Activated CD4-positive, alpha-beta T cell treated with anti-CD3 and anti-CD28 coated beads, Interleukin-2, amount 50 U/mL, for 24 hours (primary cell): ENCODE data around the gene ARFGAP1.

Experiments used
- DNase-seq, 2 donors: peaks; one replicate each; pipeline ENCODE4 v3.0.0-alpha.2; 2020; ENCODE audit warnings: low read depth in 1 of 2, low spot score in 1 of 2

ARFGAP1 gene

GRCh38 chr20:63318391-63319163, 46.0 kb downstream of the ARFGAP1 start:
- no peak for DNase-seq

- DNase-seq = no peak
Observed at GRCh38 chr20:63319164-63320040, 46.8 kb downstream of the ARFGAP1 start.

DNA sequence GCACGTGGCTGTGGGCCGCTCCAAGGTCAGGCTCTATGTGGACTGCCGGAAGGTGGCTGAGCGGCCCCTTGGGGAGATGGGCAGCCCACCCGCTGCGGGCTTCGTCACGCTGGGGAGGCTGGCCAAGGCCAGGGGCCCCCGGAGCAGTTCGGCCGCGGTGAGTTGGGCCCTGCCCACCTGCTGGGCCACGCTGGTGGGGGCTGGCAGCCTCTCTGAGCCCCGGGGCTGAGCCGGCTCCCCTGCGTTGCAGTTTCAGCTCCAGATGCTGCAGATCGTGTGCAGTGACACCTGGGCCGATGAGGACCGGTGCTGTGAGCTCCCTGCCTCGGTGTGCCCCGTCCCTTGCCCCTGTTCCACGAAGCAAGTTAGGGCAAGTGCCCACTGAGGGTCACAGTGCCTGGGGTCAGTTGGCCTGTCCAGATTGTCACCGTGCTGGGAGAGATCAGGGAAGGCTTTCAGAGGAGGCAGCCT, 47.5 kb downstream of the ARFGAP1 start:
- DNase-seq = no peak

- no peak for DNase-seq
Observed at GRCh38 chr20:63320616-63321147, 48.1 kb downstream of the ARFGAP1 start.

- no peak for DNase-seq
Observed at GRCh38 chr20:63321148-63321831, 48.7 kb downstream of the ARFGAP1 start.

- no peak for DNase-seq
Observed at GRCh38 chr20:63322146-63322932, 49.7 kb downstream of the ARFGAP1 start.

DNA sequence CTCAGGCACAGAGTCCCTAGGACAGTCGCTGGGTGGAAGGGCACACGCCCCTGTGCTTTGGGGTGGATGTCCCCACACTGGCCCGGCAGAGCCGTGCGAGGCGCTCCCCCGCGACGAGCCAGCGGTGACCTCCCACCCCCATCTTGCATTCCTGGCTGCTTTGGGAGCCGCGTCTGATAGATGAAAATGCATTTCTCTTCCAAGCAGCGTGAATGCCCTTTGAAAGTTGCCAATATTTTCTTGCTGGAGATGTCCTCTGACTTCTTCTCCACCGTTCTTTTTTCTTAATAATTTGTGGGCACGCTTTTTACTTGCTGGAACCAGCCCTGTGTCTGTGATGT, 50.3 kb downstream of the ARFGAP1 start:
- DNase-seq = no peak

DNA sequence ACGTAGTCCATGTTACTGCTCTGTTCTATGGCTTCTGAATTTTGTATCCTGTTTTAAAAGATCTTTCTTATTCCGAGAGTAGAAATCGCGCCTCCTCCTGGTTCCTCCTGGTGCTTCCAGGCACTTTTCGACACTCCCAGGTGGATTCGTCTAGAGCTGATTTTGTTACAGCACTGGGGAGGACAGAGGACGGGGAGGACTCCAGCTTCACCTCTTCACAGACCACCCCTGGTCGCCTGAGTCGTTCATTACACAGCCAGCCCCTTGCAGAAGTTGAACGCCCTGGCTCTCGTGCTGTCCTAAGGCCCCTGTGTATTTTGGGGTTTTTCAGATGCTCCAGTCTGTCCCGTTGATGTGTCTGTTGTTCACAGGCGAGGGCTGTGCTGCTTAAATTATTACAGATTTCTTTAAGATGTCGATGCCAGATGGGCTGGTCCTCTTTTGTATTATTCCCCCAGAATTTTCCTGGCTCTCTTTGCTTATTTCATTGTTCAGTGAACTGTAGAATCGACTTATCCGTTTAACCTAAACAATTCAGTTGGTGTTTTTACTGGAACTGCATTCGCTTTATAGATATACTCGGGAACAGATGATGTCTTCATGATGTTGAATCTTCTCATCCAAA, 50.9 kb downstream of the ARFGAP1 start:
- DNase-seq = no peak

- no peak for DNase-seq
Observed at GRCh38 chr20:63325021-63325471, 52.4 kb downstream of the ARFGAP1 start.

GRCh38 chr20:63325554-63326313, 53.1 kb downstream of the ARFGAP1 start:
- DNase-seq = no peak

DNA sequence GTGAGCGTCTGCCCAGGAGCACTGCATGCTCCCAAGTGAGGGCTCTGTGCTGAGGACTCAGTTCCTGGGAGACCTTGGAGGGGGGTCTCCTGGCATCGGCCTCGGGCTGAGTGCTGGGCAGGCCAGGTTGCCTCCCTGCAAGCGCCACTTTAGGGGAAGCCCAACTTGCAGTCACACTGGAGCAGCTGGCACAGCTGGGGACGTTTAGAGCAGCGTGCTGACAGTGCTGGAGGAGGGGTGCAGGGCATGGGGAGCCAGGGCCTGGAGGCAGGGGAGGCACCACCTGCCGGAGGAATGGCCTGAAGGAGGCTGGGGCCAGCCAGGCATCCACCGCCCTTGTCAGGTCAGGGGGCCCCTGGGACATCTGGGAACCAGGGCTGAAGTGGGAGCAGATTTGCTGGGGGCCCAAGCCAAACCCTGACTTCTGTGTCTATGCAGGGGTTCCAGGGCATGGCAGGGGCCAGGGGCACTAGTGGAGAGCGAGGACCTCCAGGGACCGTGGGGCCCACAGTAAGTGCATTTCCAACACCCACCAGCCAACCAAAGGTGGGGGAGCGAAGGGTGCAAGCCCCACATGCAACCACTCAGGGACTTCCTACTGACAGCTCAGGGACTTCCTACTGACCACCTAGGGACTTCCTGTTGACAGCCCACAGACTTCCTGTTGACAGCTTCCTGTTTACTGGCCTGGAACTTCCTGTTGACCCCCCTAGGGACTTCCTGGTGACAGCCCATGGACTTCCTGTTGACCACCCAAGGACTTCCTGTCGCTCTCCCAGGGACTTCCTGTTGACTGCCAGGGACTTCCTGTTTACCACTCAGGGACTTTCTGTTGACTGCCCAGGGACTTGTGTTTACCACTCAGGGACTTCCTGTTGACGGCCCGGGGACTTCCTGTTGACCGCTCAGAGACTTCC, 54.0 kb downstream of the ARFGAP1 start:
- DNase-seq = no peak

DNA sequence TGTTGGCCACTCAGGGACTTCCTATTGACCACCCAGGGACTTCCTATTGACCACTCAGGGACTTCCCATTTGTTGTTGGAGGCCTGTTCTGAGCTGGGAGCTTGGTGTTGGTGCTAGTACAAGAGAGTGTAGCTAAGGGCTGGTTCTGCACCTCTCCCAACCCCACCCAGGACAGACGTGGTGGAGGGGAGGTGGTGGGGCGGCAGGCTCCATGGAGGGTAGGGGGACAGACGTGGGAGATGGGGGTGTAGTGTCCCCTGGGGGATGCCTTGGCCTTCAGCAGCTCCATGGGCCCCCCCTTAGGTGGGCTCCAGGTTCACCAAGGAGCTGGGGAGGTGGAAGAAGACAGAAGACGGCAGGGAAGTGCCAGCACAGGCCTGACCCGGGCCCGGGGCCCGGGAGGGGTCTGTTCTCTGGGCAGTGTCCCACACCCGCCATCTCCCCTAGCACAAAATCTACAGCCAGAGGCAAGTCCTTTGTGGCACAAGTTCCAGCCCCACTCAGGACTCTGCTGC, 54.7 kb downstream of the ARFGAP1 start:
- DNase-seq = no peak

- DNase-seq = no peak
Observed at GRCh38 chr20:63328026-63328700, 55.5 kb downstream of the ARFGAP1 start.

GRCh38 chr20:63328718-63329275, 56.2 kb downstream of the ARFGAP1 start:
- DNase-seq = no peak

GRCh38 chr20:63329331-63330083, 56.9 kb downstream of the ARFGAP1 start:
- no peak for DNase-seq

- DNase-seq = no peak
Observed at GRCh38 chr20:63330084-63330760, 57.6 kb downstream of the ARFGAP1 start.
